VCaP (cell line): ENCODE measurements around the gene OR10V1.

Experiments
- H3K27ac ChIP-seq: fragments of 450-650 bp; 2 replicates; pipeline ENCODE4 v1.5.1; 2017
- TF ChIP-seq, protein P1 (sequence below): fragments of 450-650 bp; conservative IDR thresholded peaks from 2 replicates; pipeline ENCODE4 v1.5.1; 2017; ENCODE audit warnings: mild to moderate bottlenecking, moderate library complexity

Gene OR10V1, protein sequence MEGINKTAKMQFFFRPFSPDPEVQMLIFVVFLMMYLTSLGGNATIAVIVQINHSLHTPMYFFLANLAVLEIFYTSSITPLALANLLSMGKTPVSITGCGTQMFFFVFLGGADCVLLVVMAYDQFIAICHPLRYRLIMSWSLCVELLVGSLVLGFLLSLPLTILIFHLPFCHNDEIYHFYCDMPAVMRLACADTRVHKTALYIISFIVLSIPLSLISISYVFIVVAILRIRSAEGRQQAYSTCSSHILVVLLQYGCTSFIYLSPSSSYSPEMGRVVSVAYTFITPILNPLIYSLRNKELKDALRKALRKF

DNA sequence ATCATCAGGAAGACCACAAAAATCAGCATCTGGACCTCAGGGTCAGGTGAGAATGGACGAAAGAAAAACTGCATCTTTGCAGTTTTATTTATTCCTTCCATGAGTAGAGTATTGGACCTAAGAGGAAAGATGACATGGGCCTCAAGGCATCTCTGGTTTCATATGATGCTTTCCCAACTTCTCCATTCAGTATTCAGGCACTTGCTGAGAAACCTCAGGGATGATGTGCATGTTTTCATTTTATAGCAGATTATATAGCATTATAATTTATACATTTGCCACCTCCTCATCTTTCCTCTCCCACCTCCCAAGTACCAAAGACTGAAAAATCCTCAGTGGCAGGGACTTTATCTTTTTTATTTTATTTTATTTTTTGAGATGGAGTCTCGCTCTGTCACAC is at the start of gene OR10V1:
TSS of gene OR10V1 (minus strand) at position 101 of the 400 bp plus-strand sequence. CDS start at position 101, 0 bp downstream.
- TF ChIP-seq, protein P1, sequence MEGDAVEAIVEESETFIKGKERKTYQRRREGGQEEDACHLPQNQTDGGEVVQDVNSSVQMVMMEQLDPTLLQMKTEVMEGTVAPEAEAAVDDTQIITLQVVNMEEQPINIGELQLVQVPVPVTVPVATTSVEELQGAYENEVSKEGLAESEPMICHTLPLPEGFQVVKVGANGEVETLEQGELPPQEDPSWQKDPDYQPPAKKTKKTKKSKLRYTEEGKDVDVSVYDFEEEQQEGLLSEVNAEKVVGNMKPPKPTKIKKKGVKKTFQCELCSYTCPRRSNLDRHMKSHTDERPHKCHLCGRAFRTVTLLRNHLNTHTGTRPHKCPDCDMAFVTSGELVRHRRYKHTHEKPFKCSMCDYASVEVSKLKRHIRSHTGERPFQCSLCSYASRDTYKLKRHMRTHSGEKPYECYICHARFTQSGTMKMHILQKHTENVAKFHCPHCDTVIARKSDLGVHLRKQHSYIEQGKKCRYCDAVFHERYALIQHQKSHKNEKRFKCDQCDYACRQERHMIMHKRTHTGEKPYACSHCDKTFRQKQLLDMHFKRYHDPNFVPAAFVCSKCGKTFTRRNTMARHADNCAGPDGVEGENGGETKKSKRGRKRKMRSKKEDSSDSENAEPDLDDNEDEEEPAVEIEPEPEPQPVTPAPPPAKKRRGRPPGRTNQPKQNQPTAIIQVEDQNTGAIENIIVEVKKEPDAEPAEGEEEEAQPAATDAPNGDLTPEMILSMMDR: no peak
- no peak within 1 kb of the TSS for H3K27ac ChIP-seq

DNA sequence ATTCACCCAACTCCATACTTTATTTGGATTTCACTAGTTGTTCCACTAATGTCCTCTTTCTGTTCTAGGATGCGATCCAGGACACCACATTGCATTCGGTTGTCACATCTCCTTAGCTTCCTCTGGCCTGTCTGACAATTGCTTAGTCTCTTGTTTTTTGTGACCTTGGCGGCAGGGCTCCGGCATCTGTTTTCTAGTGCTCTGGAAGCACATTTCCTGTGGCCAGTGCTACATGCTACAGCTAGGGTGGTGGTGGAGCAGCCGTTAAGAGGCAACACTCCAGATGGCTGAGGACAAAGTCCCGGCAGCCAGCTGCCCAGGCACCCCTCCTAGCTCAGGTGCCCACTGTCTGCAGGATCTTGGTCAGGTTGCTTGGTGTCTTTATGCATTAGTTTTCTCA is 48.3 kb upstream of the OR10V1 start:
- TF ChIP-seq, protein P1: no peak
- no peak overlapping the region for H3K27ac ChIP-seq

DNA sequence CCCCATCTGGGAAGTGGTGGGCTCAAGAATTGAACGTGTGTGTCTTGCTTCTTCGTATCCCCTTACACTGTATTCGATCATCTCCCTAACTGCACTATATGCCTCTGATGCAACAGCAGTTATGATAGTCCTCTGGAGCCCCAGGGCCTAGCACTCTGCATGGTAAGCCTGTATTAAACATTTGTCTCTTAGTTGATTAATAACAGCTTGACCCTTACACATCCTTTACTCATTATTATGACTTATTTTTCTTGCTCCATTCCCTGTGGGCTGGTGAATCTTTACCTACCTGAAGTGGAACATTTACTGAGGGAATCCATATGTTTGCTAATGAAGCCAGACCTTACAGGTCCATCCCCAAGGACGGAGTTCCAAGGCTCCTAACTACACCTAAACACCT is 47.1 kb upstream of the OR10V1 start:
- TF ChIP-seq, protein P1: no peak
- H3K27ac ChIP-seq: no peak overlapping the region

DNA sequence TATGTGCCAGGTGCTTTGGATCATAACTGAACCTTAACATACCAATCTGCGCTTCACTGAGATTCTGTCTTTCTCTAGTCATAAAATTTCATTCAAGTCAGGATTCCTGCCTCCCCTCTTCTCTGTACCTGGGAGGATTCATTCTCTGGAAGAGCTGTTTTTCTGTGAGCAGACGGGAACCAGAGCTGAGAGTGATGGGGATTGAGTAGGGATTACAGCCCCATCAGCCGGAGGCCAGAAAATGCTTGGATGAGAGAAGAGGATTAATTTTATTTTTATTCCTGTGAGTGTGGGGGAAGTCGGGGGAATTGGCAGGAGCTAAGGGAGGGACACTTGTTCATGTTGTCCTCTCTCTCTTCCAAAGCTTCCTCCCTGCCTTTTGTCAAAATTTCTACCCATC is 46.3 kb upstream of the OR10V1 start:
- TF ChIP-seq, protein P1: no peak
- no peak overlapping the region for H3K27ac ChIP-seq

DNA sequence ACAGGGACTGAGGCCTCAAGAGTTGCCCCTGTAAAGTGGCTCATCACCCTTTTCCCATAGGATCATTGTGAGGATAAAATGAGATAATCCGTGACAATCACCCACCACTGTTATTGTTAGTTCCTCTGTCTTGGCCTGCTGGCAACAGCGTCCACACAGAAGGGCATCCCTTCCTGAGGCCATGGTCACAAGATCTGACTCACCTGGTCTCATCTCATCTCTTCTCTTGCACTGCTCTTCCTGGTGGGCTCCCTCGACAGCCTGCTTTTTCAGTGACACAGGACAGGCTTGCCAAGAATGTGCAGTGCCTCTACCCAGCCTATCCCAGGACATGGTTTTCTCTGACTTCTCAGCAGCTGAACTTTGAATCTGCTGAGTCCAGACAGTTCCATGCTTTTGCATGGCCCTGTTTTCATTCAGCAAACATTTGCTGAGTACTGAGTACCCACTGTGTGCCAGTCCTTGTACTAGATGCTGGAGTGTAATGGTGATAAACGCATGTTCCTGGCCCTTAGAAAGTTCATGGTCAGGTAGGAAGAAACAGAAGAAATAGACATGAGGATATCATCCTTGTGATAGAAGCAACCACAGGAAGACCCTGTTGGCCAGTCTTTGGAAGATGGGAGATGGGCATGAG is 44.9 kb upstream of the OR10V1 start:
- no peak overlapping the region for H3K27ac ChIP-seq
- TF ChIP-seq, protein P1: no peak

DNA sequence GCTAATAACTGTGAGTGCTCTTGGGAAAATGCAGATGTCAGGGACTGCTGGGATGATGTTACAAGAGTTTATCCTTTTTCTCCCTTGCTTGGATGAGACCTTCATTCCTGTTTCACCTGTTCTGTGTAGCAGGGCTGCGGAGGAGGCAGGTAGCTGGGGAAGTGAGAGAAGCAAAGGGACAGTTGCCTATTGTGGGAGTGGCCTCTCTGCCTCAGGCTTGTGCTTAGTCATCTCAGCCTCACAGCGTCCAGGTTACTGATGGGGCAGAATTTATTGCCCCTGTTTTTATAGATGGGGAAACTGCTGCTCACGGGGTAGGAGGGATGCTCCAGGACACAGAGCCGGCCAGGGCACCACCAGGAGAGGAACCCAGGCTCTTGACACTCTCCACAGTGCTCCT is 43.2 kb upstream of the OR10V1 start:
- peak overlapping the region; percentile 85 for H3K27ac ChIP-seq
- TF ChIP-seq, protein P1: no peak

DNA sequence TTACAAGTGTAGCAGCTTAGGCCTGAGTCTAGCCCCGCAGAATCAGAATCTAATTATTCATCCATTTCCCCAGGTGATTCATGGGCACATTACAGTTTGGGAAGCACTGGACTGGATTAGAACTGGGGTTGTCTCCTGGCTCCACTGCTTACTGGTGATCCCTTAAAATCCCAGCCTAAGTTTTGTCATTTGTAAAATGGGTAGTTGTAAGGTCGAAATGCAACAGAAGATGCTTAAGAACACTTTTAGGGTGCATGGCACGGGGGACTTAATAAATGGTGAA is 42.9 kb upstream of the OR10V1 start:
- TF ChIP-seq, protein P1: no peak
- H3K27ac ChIP-seq: peak overlapping the region; percentile 85
